Endodermal cell (in vitro differentiated cells): Measurements from ENCODE around the gene LRTM1. TPM values are rescaled to one million over a fixed set of nuclear protein-coding genes. Genes with fewer than 3 reads are reported as not detected.

ENCODE experiments used
- DNase-seq: peaks from one replicate; pipeline ENCODE4 v3.0.0-alpha.2; 2017
- H3K27ac ChIP-seq: 2 replicates; pipeline ENCODE4 v1.5.1; 2013; ENCODE audit warnings: mild to moderate bottlenecking, low read depth, low read length, moderate library complexity
- H3K27me3 ChIP-seq: 2 replicates; pipeline ENCODE4 v1.6.1; 2013; ENCODE audit warnings: mild to moderate bottlenecking, low read length, moderate library complexity; ENCODE audit not compliant: insufficient read depth, control insufficient read depth, poor library complexity, severe bottlenecking
- H3K36me3 ChIP-seq: 2 replicates; pipeline ENCODE4 v1.7.0; 2013; ENCODE audit warnings: mild to moderate bottlenecking, low read length, moderate library complexity; ENCODE audit not compliant: control insufficient read depth, insufficient read depth
- H3K4me1 ChIP-seq: one replicate; pipeline ENCODE4 v1.7.0; 2013; ENCODE audit warnings: low read length; ENCODE audit not compliant: control insufficient read depth, insufficient read depth
- H3K4me3 ChIP-seq: 2 replicates; pipeline ENCODE4 v1.5.1; 2013; ENCODE audit warnings: mild to moderate bottlenecking, low read length, moderate library complexity
- H3K9ac ChIP-seq: 2 replicates; pipeline ENCODE4 v1.6.1; 2013; ENCODE audit warnings: mild to moderate bottlenecking, low read length, moderate library complexity; ENCODE audit not compliant: poor library complexity, severe bottlenecking; ENCODE audit errors: extremely low read depth
- H3K9me3 ChIP-seq: 2 replicates; pipeline ENCODE4 v1.6.1; 2013; ENCODE audit warnings: mild to moderate bottlenecking, low read length, moderate library complexity; ENCODE audit not compliant: control insufficient read depth
- H3K27ac Mint-ChIP-seq: 2 replicates; pipeline ENCODE4 v1.8.0; 2020; ENCODE audit warnings: mixed read lengths
- H3K27me3 Mint-ChIP-seq: 2 replicates; pipeline ENCODE4 v1.8.0; 2021; ENCODE audit warnings: mild to moderate bottlenecking, mixed read lengths; ENCODE audit not compliant: insufficient read depth
- H3K36me3 Mint-ChIP-seq: 2 replicates; pipeline ENCODE4 v1.8.0; 2020; ENCODE audit warnings: low read depth, mixed read lengths
- H3K4me1 Mint-ChIP-seq: 2 replicates; pipeline ENCODE4 v1.8.0; 2020; ENCODE audit warnings: mixed read lengths
- H3K4me3 Mint-ChIP-seq: 2 replicates; pipeline ENCODE4 v1.8.0; 2020; ENCODE audit warnings: mild to moderate bottlenecking, moderate library complexity, mixed read lengths
- H3K9me3 Mint-ChIP-seq: 2 replicates; pipeline ENCODE4 v1.8.0; 2020; ENCODE audit warnings: mild to moderate bottlenecking, mixed read lengths
- CTCF ChIP-seq: fragments of 200-600 bp; sonication (generic); conservative IDR thresholded peaks from 2 replicates; pipeline ENCODE4 v1.5.0; 2021; ENCODE audit warnings: antibody characterized with exemption, mild to moderate bottlenecking
- WGBS, 2 experiments: methylation state at CpG; one replicate each; pipeline versions ENCODE4 v1.1.5 to v1.1.7; 2013; ENCODE audit warnings: missing lambda C conversion rate in 2 of 2, mixed read lengths in 1 of 2; ENCODE audit not compliant: insufficient coverage in 1 of 2, insufficient read length in 1 of 2; 5-methylcytosine and 5-hydroxymethylcytosine counted together
- total RNA-seq, 2 donors: library from RNA; stranded (reverse); fragmentation: NEBNext Ultra II Directional in 1 of 2; extraction: Animal tissue kit (Norgen Biotek cat#: 25700) in 1 of 2; gene quantifications; 2 replicates in 1 of 2; 3 replicates in 1 of 2; pipeline ENCODE4 v1.2.1, GENCODE V29; 2021

Gene LRTM1
- total RNA-seq, 2 donors from 2014 or later, result not detected

GRCh38 chr3:54888162-54888561 lies 39.7 kb downstream of the LRTM1 start:
- H3K36me3 Mint-ChIP-seq, result no peaks in the 10 kb centered on the region
- WGBS, 2 experiments, result 93 to 100% methylated on average over 5 to 8 of the region's 9 CpGs
- DNase-seq, result no peak
- Histone ChIP-seq H3K9ac (no peak overlapping the region), H3K27me3 (peaks cover 54% of the 10 kb centered on the region), H3K27ac (no peak overlapping the region), H3K36me3 (no peaks in the 10 kb centered on the region), H3K9me3 (no peaks in the 10 kb centered on the region), H3K4me1 (peaks cover 15% of the 10 kb centered on the region), H3K4me3 (no peak overlapping the region)
- H3K27me3 Mint-ChIP-seq, result peaks cover 49% of the 10 kb centered on the region
- no peak for TF ChIP-seq CTCF
- H3K4me1 Mint-ChIP-seq, result peaks cover 20% of the 10 kb centered on the region
- H3K9me3 Mint-ChIP-seq, result no peaks in the 10 kb centered on the region
- H3K4me3 Mint-ChIP-seq, result no peak overlapping the region
- no peak overlapping the region for H3K27ac Mint-ChIP-seq

- H3K27me3 ChIP-seq, result peaks cover 36% of the 10 kb centered on the region
- 58 to 61% methylated on average over 3 of the region's 3 CpGs for WGBS, 2 experiments
- H3K27me3 Mint-ChIP-seq, result peaks cover 36% of the 10 kb centered on the region
- peaks cover 10% of the 10 kb centered on the region for H3K4me1 Mint-ChIP-seq
- no peak for TF ChIP-seq CTCF
- H3K27ac ChIP-seq, result no peak overlapping the region
- H3K9me3 Mint-ChIP-seq, result no peaks in the 10 kb centered on the region
- no peak overlapping the region for H3K27ac Mint-ChIP-seq
- H3K4me3 Mint-ChIP-seq, result no peak overlapping the region
- H3K4me1 ChIP-seq, result peaks cover 10% of the 10 kb centered on the region
- H3K9me3 ChIP-seq, result no peaks in the 10 kb centered on the region
- H3K9ac ChIP-seq, result no peak overlapping the region
- no peaks in the 10 kb centered on the region for H3K36me3 ChIP-seq
- no peak overlapping the region for H3K4me3 ChIP-seq
- no peaks in the 10 kb centered on the region for H3K36me3 Mint-ChIP-seq
- DNase-seq, result no peak
Measured at GRCh38 chr3:54882129-54882833, 45.6 kb downstream of the LRTM1 start.

GRCh38 chr3:54878145-54878544 lies 49.7 kb downstream of the LRTM1 start:
- H3K27me3 Mint-ChIP-seq, result peaks cover 7% of the 10 kb centered on the region
- Histone ChIP-seq H3K4me1 (peaks cover 6% of the 10 kb centered on the region), H3K27ac (no peak overlapping the region), H3K9ac (no peak overlapping the region), H3K27me3 (peaks cover 14% of the 10 kb centered on the region), H3K4me3 (no peak overlapping the region), H3K9me3 (no peaks in the 10 kb centered on the region), H3K36me3 (no peaks in the 10 kb centered on the region)
- no peaks in the 10 kb centered on the region for H3K36me3 Mint-ChIP-seq
- H3K4me1 Mint-ChIP-seq, result peaks cover 9% of the 10 kb centered on the region
- no peaks in the 10 kb centered on the region for H3K9me3 Mint-ChIP-seq
- DNase-seq, result no peak
- H3K27ac Mint-ChIP-seq, result no peak overlapping the region
- TF ChIP-seq CTCF, result no peak
- no peak overlapping the region for H3K4me3 Mint-ChIP-seq
- whole genome bisulfite sequencing, 2 experiments, result 84 to 93% methylated on average over 3 to 7 of the region's 7 CpGs
